ENCODE measurements around the gene BABAM2.

- no peak for TF ChIP-seq CTCF (IDR thresholded peaks at IDR 0.05)
- no peak for TF ChIP-seq EP300 (IDR thresholded peaks at IDR 0.05)
Measured at GRCh38 chr2:27962006-27962405, 71.5 kb downstream of the BABAM2 start.

Measured in sigmoid colon (tissue), 4 donors.